ENCODE measurements around the gene ZNF512. TPM values are rescaled to one million over a fixed set of nuclear protein-coding genes. Genes with fewer than 3 reads are reported as not detected.

The ZNF512 gene
- polyA plus RNA-seq, 1 donor (not counting 4 experiments of a cell fraction or from before 2014, with no cell fraction given), result 16.6 TPM

GRCh38 chr2:27573452-27573851 is 9.4 kb upstream of the ZNF512 start:
- no peaks in the 10 kb centered on the region for H3K79me2 ChIP-seq (ENCODE audit: control insufficient read depth, insufficient read depth, low read length)
- no peaks in the 10 kb centered on the region for H4K20me1 ChIP-seq (ENCODE audit: control insufficient read depth, extremely low read depth, insufficient read depth, low read length)
- H3K4me3 ChIP-seq (ENCODE audit: control insufficient read depth in 2 of 3, extremely low read depth in 1 of 3, insufficient read depth in 2 of 3, low read depth in 1 of 3, low read length in 3 of 3), result no peak overlapping the region
- H3K9me3 ChIP-seq (ENCODE audit: control insufficient read depth, low read depth, low read length), result peaks cover 2% of the 10 kb centered on the region
- dilution Hi-C loops (cut with MboI; ENCODE audit: extremely low pct_ligation_motif_present, low sequenced_read_pairs), result no loop called here
- no peak overlapping the region for H3K9ac ChIP-seq (ENCODE audit: control insufficient read depth, extremely low read depth, insufficient read depth, low read length)
- H3K4me1 ChIP-seq (ENCODE audit: control insufficient read depth, extremely low read depth, insufficient read depth, low read length), result no peaks in the 10 kb centered on the region
- H2AFZ ChIP-seq (ENCODE audit: control insufficient read depth, low read length), result no peak overlapping the region
- FAIRE-seq (no peak), DNase-seq (ENCODE audit: low read depth, low spot score) (no peak)
- TF ChIP-seq EZH2 (IDR thresholded peaks at IDR 0.05; ENCODE audit: low read length) (no peak), CTCF (optimal IDR thresholded peaks at IDR 0.05 in 1 of 3, IDR thresholded peaks at IDR 0.05 in 1 of 3, conservative IDR thresholded peaks at IDR 0.05 in 1 of 3; ENCODE audit: extremely low read depth in 1 of 3, insufficient read depth in 2 of 3, low read length in 3 of 3) (no peak)
- H3K9me1 ChIP-seq (ENCODE audit: control insufficient read depth, extremely low read depth, insufficient read depth, low read length), result no peaks in the 10 kb centered on the region
- H3K4me2 ChIP-seq (ENCODE audit: control insufficient read depth, extremely low read depth, insufficient read depth, low read depth, low read length), result no peak overlapping the region
- no peaks in the 10 kb centered on the region for H3K36me3 ChIP-seq (ENCODE audit: control insufficient read depth in 2 of 2, extremely low read depth in 1 of 2, insufficient read depth in 2 of 2, low read length in 2 of 2)
- H3K27ac ChIP-seq (ENCODE audit: control insufficient read depth, insufficient read depth, low read length), result no peak overlapping the region
- H3K27me3 ChIP-seq (ENCODE audit: control insufficient read depth, extremely low read depth, insufficient read depth, low read length), result no peaks in the 10 kb centered on the region

- Histone ChIP-seq H3K9ac (ENCODE audit: control insufficient read depth, extremely low read depth, insufficient read depth, low read length) (no peak overlapping the region), H3K27me3 (ENCODE audit: control insufficient read depth, extremely low read depth, insufficient read depth, low read length) (no peaks in the 10 kb centered on the region), H3K4me3 (ENCODE audit: control insufficient read depth in 2 of 3, extremely low read depth in 1 of 3, insufficient read depth in 2 of 3, low read depth in 1 of 3, low read length in 3 of 3) (no peak overlapping the region), H3K4me2 (ENCODE audit: control insufficient read depth, extremely low read depth, insufficient read depth, low read depth, low read length) (no peak overlapping the region), H3K4me1 (ENCODE audit: control insufficient read depth, extremely low read depth, insufficient read depth, low read length) (peaks cover 22% of the 10 kb centered on the region), H3K9me1 (ENCODE audit: control insufficient read depth, extremely low read depth, insufficient read depth, low read length) (no peaks in the 10 kb centered on the region), H3K79me2 (ENCODE audit: control insufficient read depth, insufficient read depth, low read length) (peaks cover 33% of the 10 kb centered on the region), H3K36me3 (ENCODE audit: control insufficient read depth in 2 of 2, extremely low read depth in 1 of 2, insufficient read depth in 2 of 2, low read length in 2 of 2) (no peaks in the 10 kb centered on the region), H3K9me3 (ENCODE audit: control insufficient read depth, low read depth, low read length) (peaks cover 3% of the 10 kb centered on the region), H4K20me1 (ENCODE audit: control insufficient read depth, extremely low read depth, insufficient read depth, low read length) (no peaks in the 10 kb centered on the region), H3K27ac (ENCODE audit: control insufficient read depth, insufficient read depth, low read length) (no peak overlapping the region), H2AFZ (ENCODE audit: control insufficient read depth, low read length) (no peak overlapping the region)
- TF ChIP-seq CTCF (optimal IDR thresholded peaks at IDR 0.05 in 1 of 3, IDR thresholded peaks at IDR 0.05 in 1 of 3, conservative IDR thresholded peaks at IDR 0.05 in 1 of 3; ENCODE audit: extremely low read depth in 1 of 3, insufficient read depth in 2 of 3, low read length in 3 of 3), result no peak
- no peak for TF ChIP-seq EZH2 (IDR thresholded peaks at IDR 0.05; ENCODE audit: low read length)
- dilution Hi-C loops (cut with MboI; ENCODE audit: extremely low pct_ligation_motif_present, low sequenced_read_pairs), result no loop called here
- DNase-seq (ENCODE audit: low read depth, low spot score) (no peak), FAIRE-seq (no peak)
Observed at GRCh38 chr2:27581417-27582128, 1.3 kb upstream of the ZNF512 start.

Measured in keratinocyte (primary cell).